ENCODE measurements around the gene NLN.

GRCh38 chr5:65742565-65743231, 20.7 kb downstream of the NLN start:
- TF ChIP-seq TSHZ2 (CRISPR knock-in tag; IDR thresholded peaks at IDR 0.05) (no peak), RARB (CRISPR knock-in tag; IDR thresholded peaks at IDR 0.05) (no peak), ZFP30 (CRISPR knock-in tag; IDR thresholded peaks at IDR 0.05) (no peak), TOX (CRISPR knock-in tag; IDR thresholded peaks at IDR 0.05; ENCODE audit: borderline replicate concordance) (no peak), ARNTL (CRISPR knock-in tag; IDR thresholded peaks at IDR 0.05; ENCODE audit: borderline replicate concordance, low read depth) (no peak)
